HG03135 (cell line): ENCODE data around the gene LAMB1.

Source experiments
- ATAC-seq: cut with Tn5 transposase; IDR thresholded peaks from one replicate; pipeline ENCODE4 v1.9.1; 2021; ENCODE audit warnings: mild to moderate bottlenecking, moderate library complexity; ENCODE audit not compliant: unreplicated experiment

LAMB1 gene

DNA sequence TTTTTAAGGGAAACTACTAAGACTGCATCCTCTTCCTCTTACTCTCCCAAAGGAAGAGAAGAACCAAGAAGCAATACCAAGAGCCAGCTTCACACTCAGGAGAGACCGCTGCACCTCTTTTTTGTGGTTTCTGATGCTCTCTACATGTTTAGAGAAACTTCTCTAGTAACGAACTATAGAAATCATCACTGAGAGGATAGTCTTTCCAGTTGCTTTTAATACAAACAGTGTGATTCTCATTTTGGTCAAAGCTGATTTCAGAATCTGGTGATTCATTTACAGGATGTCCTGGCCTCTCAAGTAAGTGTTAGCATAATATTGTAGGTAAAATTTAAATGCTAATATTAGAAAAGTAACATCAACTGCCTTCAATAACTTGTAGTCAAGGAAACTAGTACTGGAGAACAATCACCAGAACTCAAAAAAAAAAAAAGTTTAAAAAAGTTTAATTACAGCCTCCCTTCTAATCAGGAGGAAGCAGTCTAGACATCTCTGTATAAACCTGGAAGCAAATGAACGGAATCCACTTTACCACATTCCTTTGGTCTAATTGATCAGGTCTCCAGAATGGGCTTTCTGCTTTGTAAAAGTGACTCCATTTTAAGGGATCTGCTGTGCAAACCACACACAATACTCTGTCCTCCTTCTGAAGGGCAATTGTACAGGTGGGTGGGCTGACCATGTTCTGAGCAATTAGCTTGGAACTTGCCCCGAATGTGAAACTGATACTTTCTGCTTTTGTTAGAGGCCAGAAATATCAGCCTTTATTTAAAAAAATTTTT lies 3.0 kb downstream of the LAMB1 start:
- no peak for ATAC-seq

DNA sequence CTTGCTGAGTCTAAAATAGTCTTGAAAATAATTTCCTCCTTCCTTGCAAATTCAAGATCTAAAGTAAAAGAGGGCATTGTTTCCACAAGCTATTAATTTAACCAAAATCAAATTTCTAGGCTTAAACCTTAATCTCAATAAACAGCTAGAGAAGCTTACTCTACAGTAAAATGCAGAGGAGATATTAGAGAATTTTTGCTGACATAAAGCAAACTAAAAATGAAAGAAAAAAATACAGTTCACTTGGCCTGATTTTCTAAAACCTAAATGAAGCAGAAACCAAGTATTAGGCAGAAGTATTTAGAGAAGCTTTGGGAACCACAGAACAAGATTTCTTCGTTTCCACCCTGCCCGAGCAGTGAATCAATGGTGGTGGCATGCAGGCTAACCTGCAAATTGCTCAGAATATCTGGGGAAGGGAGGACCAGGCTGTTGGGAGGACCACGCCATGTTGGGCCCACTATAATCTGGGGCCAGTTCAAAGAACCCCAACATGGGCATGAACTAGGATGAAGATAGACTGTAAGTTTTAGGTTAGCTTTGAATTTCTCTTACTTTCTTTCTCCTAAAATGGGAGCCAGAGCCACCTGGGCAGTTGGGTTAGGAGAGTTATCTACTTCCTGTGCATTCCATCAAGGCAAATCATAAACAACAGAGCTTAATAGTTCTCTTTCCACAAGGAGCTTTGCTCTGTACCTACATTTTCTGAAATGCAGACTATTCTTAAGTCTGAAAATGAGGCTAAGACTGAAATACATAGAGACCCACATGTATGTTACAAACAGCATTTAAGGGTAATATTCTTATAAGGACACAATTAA lies 4.1 kb downstream of the LAMB1 start:
- ATAC-seq, result no peak

DNA sequence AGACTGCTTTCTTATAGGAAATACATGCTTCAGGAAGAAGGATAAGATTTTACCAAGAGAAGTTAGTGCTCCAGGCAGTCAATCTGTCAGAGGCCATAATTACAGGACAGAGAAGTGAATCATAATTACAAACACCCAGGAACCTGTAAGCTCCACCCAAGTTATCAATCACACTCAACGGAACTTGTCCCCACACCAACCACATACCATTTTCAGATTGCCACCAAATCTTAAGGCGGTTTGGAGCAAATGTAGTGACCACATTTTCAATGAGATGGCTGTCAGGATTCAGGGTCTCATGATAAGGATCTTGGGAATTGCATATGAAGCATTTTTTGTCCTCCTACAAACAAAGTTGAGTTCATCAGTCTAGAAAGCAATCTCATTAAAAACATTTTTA lies 4.8 kb downstream of the LAMB1 start:
- no peak for ATAC-seq

GRCh38 chr7:107996072-107996882 lies 6.7 kb downstream of the LAMB1 start:
- no peak for ATAC-seq

- ATAC-seq, result no peak
Observed at GRCh38 chr7:107995184-107996071, 7.5 kb downstream of the LAMB1 start.

- no peak for ATAC-seq
Observed at GRCh38 chr7:107994421-107995030, 8.4 kb downstream of the LAMB1 start.

DNA sequence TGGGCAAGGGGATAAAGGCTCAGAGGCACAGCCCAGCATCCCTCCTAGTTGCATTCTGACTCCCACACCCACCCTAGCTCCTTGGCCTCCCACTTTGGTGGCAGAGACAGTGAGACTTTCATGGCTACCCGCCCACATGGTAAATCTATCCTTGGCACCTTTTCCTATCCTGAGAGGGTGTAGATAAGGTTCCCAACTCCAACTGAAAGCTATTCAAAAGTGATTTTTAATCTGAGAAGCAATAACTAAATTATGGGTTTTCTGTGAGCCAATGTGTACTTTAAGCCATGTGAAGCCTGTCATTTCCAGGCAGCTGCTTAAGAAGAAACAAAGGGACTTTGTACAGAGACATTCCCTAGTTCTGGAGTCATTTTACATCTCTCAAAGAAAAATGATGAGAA lies 9.1 kb downstream of the LAMB1 start:
- ATAC-seq, result no peak

GRCh38 chr7:107989618-107990373 lies 13.2 kb downstream of the LAMB1 start:
- ATAC-seq, result no peak

DNA sequence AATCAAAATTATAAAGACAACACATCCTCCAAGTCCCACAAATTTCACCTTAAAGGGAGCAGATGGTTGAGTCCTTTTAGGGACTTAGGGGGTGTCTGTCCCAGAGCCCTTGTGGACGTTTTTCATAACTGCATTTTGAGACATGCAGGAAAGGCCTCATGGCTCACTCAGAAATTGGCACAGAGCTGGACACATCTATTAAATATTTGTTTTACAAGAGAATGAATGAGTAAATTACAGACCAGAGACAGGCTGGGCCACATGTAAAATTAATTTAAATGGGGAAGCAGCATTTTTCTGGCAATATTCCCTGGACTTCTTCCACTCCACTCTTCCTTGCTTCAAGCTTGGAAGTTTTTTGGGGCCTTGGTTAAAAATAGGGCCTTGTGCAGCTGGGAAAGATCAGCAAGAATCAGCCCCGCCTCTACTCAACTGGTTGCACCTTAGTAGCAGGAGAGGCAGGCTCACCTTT lies 20.0 kb downstream of the LAMB1 start:
- ATAC-seq, result no peak

DNA sequence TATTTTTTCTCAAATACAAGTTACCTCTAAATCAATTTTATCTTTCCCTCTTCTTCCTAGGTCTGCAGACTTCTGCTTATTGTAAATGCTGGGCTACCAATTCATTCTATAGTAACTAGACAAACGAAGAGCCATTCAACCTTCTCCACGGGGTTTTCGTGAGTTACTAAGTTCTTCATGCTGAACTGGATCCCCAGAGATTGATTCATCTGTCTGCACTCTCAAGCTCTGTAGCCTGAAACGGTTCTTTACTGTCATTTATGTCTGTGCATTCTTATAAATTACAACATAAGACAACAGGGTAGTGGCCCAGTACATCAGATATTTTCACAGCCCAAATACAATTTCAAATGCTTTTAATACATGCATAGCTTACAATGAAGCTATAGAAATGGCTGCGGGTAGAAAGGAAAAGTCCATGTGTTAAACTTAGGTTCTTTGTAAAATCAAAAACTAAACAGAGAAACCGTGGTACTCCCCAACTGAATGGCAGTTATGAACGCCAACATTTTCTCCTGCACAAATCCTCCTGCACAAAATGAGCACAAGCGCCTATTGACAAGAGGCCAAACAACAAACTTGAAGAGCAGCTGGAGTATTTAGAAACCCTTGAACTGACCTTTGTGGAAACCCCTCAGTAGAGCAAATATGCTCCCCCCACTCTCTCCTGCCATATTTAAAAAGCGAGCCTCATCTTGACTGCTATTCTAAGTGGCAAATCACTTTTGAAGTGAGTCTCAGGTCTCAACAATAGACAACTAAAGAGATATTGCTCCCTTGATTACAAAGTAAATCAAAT lies 20.7 kb downstream of the LAMB1 start:
- no peak for ATAC-seq

DNA sequence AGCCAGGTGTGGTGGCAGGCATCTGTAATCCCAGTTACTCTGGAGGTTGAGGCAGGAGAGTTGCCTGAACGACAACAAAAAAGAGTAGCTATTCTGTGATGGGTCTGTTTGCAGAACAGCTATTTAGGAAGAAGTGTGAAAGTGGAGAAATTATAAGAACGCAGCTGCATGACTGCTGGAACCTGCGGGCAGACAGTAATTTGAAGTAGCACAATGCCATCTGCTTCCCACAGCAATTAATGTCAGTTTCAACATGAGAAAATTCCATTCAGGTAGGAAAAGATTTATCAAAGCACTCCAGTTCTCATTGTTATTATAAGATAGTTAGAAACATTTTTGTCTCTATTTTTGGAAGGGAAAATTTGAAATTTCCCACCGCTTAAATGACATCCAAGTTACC lies 21.5 kb downstream of the LAMB1 start:
- no peak for ATAC-seq

DNA sequence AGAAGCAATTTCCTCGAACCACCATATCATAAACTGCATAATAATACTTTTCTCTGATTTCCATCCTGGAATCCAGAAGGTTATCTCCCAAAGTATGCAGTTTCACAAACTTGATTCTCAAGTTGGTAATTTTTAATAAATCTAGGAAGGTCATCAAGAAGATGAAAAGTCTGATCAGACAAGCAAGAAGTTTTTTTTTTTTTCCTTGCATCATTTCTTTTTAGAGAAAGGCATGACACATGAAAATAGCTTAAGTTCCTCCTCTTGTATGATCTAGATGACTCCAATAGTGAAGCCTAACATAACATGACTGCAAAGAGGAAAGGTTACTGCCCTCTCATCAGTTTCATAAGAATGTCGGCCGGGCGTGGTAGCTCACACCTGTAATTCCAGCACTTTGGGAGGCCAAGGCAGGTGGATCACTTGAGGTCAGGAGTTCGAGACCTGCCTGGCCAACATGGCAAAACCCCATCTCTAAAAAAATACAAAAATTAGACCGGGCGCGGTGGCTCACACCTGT lies 22.2 kb downstream of the LAMB1 start:
- no peak for ATAC-seq

DNA sequence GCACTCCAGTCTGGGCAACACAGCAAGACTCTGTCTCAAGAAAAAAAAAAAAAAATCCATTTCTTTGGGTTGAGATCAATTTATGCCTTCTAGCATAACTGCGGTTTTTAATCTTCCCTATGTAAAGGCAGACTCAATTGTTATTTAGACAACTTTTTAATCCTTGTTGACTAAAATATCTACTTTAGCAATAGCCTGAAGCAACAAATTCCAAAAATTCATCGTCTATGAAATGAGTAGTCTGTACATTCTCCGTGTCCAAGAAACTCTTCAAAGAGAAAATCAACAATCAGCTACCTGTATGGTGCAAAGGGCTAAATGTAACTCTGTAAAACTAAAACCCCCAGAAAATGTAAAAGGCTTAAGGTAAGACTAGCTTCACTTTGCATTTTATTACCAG lies 22.8 kb downstream of the LAMB1 start:
- ATAC-seq, result no peak

- ATAC-seq, result no peak
Observed at GRCh38 chr7:107978815-107979408, 24.0 kb downstream of the LAMB1 start.

DNA sequence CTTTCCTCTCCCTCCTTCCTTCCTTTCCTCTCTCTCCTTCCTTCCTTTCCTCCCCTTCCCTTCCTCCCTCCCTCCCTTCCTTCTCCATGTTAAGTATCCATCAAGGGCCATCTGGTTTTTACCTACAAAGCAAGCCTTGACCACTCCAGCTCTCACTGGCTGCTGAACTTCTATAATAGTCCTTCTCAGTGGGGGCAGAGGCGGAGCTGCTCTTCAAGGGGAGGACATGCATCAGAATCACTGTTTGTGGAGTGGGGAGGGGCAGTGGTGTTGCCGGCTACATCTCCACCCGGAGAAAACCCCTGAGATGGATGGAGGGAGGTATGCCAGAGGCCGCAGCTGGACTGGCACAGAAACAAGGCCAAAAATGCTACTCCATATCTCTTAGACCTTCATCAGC lies 25.9 kb downstream of the LAMB1 start:
- no peak for ATAC-seq

DNA sequence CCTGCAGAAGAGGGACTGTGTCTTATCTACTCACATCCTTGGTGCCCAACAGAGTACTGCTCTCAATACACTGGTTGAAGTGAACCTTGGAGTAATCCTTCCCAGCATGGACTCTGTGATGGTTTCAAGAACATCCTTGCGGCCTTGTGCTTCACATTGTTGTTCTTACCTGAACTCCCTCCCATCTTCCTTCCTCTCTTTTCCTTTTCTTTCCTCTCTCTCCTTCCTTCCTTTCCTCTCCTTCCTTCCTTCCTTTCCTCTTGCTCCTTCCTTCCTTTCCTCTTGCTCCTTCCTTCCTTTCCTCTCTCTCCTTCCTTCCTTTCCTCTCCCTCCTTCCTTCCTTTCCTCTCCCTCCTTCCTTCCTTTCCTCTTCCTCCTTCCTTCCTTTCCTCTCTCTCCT lies 26.3 kb downstream of the LAMB1 start:
- ATAC-seq, result no peak

DNA sequence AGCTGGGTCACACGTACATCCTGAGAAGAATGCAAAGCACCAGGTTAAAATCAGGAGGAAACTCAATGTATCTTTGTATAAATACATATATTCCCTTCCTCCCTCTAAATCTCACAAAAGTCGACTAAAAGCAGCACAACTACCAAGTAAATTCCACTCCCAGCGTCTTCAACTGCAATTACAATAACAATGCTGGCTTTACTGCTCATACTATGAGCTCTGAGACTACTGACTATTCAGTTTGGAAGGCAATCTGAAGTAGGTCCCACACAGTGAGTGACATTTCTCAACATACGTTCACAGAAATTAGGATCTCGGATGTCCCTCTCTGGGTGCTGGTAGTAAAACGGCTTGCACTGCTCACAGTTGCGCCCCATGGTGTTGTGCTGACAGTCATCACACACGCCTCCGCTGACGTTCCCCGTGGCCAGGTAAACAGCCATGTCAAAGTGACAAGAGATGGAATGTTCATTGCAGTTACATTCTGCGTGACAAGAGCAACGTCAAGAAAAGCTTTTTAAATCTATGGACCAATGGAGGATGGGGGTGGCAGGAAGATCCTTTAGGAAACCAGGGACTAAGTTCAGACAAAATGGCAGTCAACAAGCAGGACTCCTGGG lies 27.5 kb downstream of the LAMB1 start:
- no peak for ATAC-seq
